Measurements from ENCODE around the gene NELFE. TPM values are rescaled to one million over a fixed set of nuclear protein-coding genes. Genes with fewer than 3 reads are reported as not detected.

The NELFE gene
- total and polyA plus RNA-seq, 2 of the 13 experiments (the other 11 are each of a cell fraction or from before 2014, with no cell fraction given) = 51.3 to 69.8 TPM

DNA sequence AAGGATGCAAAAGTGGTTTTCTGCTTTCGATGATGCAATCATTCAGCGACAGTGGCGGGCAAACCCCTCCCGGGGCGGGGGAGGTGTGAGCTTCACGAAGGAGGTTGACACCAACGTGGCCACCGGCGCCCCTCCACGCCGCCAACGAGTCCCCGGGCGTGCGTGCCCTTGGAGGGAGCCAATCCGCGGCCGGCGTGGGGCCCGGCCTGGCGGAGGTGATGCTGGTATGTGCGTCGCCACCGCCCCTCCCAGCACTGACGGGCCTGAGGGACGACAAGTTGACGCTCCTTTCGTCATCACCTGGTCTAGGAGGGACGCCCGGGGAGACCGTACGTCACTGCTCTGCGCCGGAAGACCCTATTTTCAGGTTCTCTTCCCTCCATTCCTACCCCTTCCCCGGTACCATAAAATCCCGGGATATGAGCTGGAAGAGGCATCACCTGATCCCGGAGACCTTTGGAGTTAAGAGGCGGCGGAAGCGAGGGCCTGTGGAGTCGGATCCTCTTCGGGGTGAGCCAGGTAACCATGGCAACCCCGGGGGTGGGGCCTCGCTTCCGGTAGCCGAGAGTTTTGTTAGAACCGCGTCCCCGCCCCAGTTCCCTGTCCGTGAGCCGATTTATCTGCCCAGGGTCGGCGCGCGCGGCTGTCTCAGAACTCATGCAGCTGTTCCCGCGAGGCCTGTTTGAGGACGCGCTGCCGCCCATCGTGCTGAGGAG lies 13.4 kb upstream of the NELFE start, which contains the start of gene DXO (continued):
- TF ChIP-seq ZNF574 (CRISPR knock-in tag; IDR thresholded peaks at IDR 0.05) (peak; percentile 90), ZNF430 (CRISPR knock-in tag; IDR thresholded peaks at IDR 0.05) (peak; percentile 87), ZNF382 (CRISPR knock-in tag; IDR thresholded peaks at IDR 0.05; ENCODE audit: borderline replicate concordance) (no peak), RORA (CRISPR knock-in tag; IDR thresholded peaks at IDR 0.05) (no peak), NCOA1 (CRISPR knock-in tag; IDR thresholded peaks at IDR 0.05) (peak; percentile 90), STAG1 (CRISPR knock-in tag; IDR thresholded peaks at IDR 0.05) (peak; percentile 36; the same call in 1 of the 2 replicates), ZFP36L1 (CRISPR knock-in tag; IDR thresholded peaks at IDR 0.05) (no peak; the same call in 1 of the 2 replicates), ZNF362 (CRISPR knock-in tag; IDR thresholded peaks at IDR 0.05; ENCODE audit: borderline replicate concordance) (no peak; the same call in 1 of the 2 replicates), ZNF772 (CRISPR knock-in tag; IDR thresholded peaks at IDR 0.05) (peak; percentile 91), RELA (CRISPR knock-in tag; IDR thresholded peaks at IDR 0.05) (peak; percentile 13), SIX4 (CRISPR knock-in tag; IDR thresholded peaks at IDR 0.05) (peak; percentile 48), TRAFD1 (CRISPR knock-in tag; IDR thresholded peaks at IDR 0.05; ENCODE audit: borderline replicate concordance) (peak; percentile 56; the same call in 1 of the 2 replicates), YEATS4 (CRISPR knock-in tag; IDR thresholded peaks at IDR 0.05; ENCODE audit: borderline replicate concordance) (peak; percentile 86)
- TF ChIP-seq, protein P1, sequence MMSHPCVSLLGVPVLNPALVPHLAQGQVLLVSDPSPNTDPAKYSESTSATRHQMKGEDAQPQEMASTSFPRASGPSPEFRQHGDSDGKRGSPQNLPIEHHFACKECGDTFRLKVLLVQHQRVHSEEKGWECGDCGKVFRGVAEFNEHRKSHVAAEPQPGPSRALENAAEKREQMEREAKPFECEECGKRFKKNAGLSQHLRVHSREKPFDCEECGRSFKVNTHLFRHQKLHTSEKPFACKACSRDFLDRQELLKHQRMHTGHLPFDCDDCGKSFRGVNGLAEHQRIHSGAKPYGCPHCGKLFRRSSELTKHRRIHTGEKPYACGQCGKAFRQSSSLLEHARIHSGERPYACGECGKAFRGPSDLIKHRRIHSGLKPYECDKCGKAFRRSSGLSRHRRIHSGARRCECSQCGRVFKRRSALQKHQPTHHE (CRISPR knock-in tag; IDR thresholded peaks at IDR 0.05; ENCODE audit: borderline replicate concordance) = peak; percentile 19; the same call in 1 of the 2 replicates
- TF ChIP-seq, protein P2, sequence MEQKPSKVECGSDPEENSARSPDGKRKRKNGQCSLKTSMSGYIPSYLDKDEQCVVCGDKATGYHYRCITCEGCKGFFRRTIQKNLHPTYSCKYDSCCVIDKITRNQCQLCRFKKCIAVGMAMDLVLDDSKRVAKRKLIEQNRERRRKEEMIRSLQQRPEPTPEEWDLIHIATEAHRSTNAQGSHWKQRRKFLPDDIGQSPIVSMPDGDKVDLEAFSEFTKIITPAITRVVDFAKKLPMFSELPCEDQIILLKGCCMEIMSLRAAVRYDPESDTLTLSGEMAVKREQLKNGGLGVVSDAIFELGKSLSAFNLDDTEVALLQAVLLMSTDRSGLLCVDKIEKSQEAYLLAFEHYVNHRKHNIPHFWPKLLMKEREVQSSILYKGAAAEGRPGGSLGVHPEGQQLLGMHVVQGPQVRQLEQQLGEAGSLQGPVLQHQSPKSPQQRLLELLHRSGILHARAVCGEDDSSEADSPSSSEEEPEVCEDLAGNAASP (CRISPR knock-in tag; IDR thresholded peaks at IDR 0.05; ENCODE audit: borderline replicate concordance) = peak; percentile 43; the same call in 1 of the 2 replicates
- TF ChIP-seq, protein P3, sequence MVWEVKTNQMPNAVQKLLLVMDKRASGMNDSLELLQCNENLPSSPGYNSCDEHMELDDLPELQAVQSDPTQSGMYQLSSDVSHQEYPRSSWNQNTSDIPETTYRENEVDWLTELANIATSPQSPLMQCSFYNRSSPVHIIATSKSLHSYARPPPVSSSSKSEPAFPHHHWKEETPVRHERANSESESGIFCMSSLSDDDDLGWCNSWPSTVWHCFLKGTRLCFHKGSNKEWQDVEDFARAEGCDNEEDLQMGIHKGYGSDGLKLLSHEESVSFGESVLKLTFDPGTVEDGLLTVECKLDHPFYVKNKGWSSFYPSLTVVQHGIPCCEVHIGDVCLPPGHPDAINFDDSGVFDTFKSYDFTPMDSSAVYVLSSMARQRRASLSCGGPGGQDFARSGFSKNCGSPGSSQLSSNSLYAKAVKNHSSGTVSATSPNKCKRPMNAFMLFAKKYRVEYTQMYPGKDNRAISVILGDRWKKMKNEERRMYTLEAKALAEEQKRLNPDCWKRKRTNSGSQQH (CRISPR knock-in tag; IDR thresholded peaks at IDR 0.05; ENCODE audit: low read depth) = peak; percentile 89
- TF ChIP-seq, protein P4, sequence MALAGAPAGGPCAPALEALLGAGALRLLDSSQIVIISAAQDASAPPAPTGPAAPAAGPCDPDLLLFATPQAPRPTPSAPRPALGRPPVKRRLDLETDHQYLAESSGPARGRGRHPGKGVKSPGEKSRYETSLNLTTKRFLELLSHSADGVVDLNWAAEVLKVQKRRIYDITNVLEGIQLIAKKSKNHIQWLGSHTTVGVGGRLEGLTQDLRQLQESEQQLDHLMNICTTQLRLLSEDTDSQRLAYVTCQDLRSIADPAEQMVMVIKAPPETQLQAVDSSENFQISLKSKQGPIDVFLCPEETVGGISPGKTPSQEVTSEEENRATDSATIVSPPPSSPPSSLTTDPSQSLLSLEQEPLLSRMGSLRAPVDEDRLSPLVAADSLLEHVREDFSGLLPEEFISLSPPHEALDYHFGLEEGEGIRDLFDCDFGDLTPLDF (CRISPR knock-in tag; IDR thresholded peaks at IDR 0.05) = peak; percentile 82; the same call in 1 of the 2 replicates
